ENCODE results near the gene USP6NL. TPM values are rescaled to one million over a fixed set of nuclear protein-coding genes. Genes with fewer than 3 reads are reported as not detected.

The USP6NL gene
- total RNA-seq, 2 donors from 2014 or later = 13.9 to 28.4 TPM

DNA sequence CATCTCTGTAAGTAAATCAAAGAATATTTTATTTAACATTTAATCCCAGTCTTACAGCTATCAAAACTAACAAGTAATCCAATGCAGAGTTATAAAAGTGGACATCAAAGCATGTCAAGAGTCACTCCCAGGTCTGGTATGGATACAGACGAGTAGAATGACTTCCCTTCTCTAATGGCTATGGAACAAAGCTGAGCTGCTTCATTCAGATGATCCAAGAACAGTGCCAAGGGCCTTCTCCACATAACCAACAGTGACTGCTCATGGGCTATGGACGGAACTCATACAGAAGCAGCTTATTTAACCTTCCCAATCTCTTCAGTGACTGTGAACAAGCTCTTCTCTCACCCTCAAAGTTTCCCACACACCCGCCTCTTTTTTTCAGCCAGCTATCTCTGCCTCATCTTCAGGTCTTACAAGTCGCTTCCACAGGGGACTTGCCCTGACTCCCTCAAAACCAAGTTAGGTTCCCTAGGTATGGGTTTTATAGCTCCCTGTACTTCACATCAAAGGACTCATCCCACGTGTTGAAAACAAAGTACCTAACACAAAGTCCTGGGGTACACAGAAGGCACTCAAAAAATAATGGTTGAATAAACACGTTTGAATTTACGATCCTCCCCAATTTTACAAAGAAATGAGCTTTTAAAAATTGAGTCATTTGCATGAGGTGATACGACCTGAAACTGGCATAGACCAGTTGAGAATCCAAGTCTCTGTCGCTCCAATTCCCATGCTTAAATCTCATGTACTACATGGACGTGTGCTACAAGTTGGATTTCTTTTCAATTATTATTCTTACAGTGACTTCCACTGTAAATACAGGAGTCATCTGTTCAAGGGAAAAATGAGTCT lies 3.1 kb downstream of the USP6NL start:
- Histone ChIP-seq H3K27ac (no peak overlapping the region), H3K4me3 (no peak overlapping the region), H3K27me3 (replicated peaks; ENCODE audit: insufficient read depth) (no peaks in the 10 kb centered on the region), H3K9me3 (no peaks in the 10 kb centered on the region), H3K36me3 (no peaks in the 10 kb centered on the region), H3K4me1 (replicated peaks) (no peaks in the 10 kb centered on the region)
- TF ChIP-seq POLR2A (IDR thresholded peaks at IDR 0.05) = no peak
- TF ChIP-seq, protein P1, sequence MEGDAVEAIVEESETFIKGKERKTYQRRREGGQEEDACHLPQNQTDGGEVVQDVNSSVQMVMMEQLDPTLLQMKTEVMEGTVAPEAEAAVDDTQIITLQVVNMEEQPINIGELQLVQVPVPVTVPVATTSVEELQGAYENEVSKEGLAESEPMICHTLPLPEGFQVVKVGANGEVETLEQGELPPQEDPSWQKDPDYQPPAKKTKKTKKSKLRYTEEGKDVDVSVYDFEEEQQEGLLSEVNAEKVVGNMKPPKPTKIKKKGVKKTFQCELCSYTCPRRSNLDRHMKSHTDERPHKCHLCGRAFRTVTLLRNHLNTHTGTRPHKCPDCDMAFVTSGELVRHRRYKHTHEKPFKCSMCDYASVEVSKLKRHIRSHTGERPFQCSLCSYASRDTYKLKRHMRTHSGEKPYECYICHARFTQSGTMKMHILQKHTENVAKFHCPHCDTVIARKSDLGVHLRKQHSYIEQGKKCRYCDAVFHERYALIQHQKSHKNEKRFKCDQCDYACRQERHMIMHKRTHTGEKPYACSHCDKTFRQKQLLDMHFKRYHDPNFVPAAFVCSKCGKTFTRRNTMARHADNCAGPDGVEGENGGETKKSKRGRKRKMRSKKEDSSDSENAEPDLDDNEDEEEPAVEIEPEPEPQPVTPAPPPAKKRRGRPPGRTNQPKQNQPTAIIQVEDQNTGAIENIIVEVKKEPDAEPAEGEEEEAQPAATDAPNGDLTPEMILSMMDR (IDR thresholded peaks at IDR 0.05) = no peak
- no peak for TF ChIP-seq POLR2AphosphoS5 (IDR thresholded peaks at IDR 0.05)
- intact Hi-C loops (cut with DNase I) = no loop called here
- DNase-seq (ENCODE audit: low spot score) = no peak
- 72% methylated on average over 10 of the region's 10 CpGs for WGBS

DNA sequence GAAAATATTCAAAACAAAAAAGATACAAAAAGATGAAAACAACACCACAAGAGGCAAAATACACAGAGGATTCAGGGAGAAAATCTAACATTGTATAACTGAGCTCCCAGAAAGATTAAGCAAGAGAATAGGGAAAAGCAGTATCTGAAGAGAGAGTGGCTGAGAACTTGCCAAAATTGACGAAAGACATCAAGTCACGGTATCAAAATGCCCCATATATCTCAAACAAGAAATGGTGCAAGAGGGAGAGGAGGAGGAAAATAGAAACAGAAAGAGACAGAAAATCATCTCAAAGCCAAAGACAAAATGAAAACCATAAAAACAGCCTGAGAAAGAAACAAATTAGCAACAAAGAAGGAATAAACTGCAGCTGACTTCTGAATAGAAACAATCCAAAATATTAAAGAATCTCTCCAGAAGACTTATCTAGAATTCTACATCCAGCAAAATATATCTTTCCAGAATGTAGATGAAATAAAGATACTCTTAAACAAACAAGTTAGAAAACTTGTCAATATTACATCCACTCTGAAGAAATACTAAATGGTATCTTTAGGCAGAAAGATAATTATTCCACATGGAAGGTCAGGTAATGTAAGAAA lies 5.5 kb downstream of the USP6NL start:
- no peak for TF ChIP-seq POLR2A (IDR thresholded peaks at IDR 0.05)
- TF ChIP-seq, protein P1 (IDR thresholded peaks at IDR 0.05) = no peak
- no peak for TF ChIP-seq POLR2AphosphoS5 (IDR thresholded peaks at IDR 0.05)

DNA sequence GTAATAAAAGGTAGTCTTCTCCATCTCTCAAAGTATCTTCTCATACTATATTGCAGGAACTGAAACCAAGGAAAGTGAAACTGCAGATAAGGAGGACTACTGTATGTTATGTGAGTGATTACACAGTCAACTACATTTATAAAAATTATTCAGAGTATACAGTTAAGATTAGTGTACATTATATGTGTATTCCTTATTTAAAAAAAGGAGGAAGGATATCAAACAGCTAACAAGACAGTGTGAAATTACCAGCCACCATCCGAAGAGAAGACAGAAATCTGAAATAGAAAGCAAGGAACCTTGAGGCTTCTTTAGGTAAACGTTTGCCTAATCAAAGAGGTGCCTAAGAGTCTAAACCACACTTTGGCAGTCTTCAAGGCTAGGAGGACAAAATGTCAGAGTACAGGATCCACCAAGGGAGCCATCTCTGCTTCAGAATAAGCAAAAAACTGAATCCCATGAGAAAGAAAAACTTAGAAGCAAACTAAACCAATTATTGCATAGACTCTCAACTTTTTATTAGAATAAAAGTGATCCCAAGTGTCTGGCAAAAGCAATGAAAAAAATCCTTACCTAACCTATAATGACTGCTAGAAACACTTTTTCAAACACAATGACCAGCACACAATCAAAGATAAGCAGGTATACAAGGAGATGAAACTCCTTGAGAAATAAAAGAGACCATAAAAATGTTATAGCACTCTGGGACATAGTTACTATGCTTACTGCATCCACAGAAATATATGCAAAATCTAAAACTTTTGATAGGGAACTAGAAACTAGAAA lies 6.4 kb downstream of the USP6NL start:
- Histone ChIP-seq H3K27ac (no peak overlapping the region), H3K36me3 (no peaks in the 10 kb centered on the region), H3K4me3 (no peak overlapping the region), H3K9me3 (no peaks in the 10 kb centered on the region), H3K4me1 (replicated peaks) (no peaks in the 10 kb centered on the region), H3K27me3 (replicated peaks; ENCODE audit: insufficient read depth) (no peaks in the 10 kb centered on the region)
- TF ChIP-seq POLR2AphosphoS5 (IDR thresholded peaks at IDR 0.05) (no peak), POLR2A (IDR thresholded peaks at IDR 0.05) (no peak)
- TF ChIP-seq, protein P1 (IDR thresholded peaks at IDR 0.05) = no peak
- intact Hi-C loops (cut with DNase I) = no loop called here
- 56% methylated on average over 2 of the region's 2 CpGs for WGBS
- DNase-seq (ENCODE audit: low spot score) = no peak

More for the DNA sequence above, 5.5 kb downstream of the USP6NL start:
- Histone ChIP-seq H3K27ac (no peak overlapping the region), H3K4me1 (replicated peaks) (no peaks in the 10 kb centered on the region), H3K36me3 (no peaks in the 10 kb centered on the region), H3K4me3 (no peak overlapping the region), H3K9me3 (no peaks in the 10 kb centered on the region), H3K27me3 (replicated peaks; ENCODE audit: insufficient read depth) (no peaks in the 10 kb centered on the region)
- DNase-seq (ENCODE audit: low spot score) = no peak
- WGBS = 91% methylated on average over 2 of the region's 2 CpGs
- intact Hi-C loops (cut with DNase I) = no loop called here

DNA sequence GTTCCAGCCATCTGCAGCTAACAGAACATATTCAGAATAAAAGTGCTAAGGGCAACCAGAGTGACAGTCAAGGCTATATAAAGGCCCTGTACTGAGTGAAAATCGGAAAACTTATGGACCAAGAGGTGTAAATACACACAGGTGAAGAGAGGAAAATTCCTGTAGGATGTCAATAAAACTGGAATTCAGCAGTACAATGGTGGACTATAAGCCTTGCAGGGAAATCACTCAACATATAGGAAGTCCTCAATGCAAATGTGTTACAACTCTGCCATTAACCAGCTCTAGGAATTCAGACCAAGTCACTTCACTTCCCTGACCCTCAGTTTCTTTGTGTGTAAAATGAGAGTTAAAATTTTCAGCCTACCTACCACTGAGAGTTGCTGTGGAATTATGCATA lies 7.7 kb downstream of the USP6NL start:
- Histone ChIP-seq H3K4me3 (no peak overlapping the region), H3K36me3 (no peaks in the 10 kb centered on the region), H3K27ac (no peak overlapping the region), H3K4me1 (replicated peaks) (no peaks in the 10 kb centered on the region), H3K9me3 (no peaks in the 10 kb centered on the region), H3K27me3 (replicated peaks; ENCODE audit: insufficient read depth) (no peaks in the 10 kb centered on the region)
- TF ChIP-seq, protein P1 (IDR thresholded peaks at IDR 0.05) = no peak
- TF ChIP-seq POLR2AphosphoS5 (IDR thresholded peaks at IDR 0.05) (no peak), POLR2A (IDR thresholded peaks at IDR 0.05) (no peak)
- no peak for DNase-seq (ENCODE audit: low spot score)
- 84% methylated on average over 1 of the region's 1 CpG for WGBS
- intact Hi-C loops (cut with DNase I) = no loop called here
